NCI-H187 treated with DMSO at 0.1 percent for 48 hours (cell line): Measurements from ENCODE around the gene TACR2.

Source experiments
- DNase-seq: peaks from one replicate; lab custom pipeline; 2025; lab: John Stamatoyannopoulos, UW

Gene TACR2

GRCh38 chr10:69419096-69419743 is 2.5 kb upstream of the TACR2 start:
- no peak for DNase-seq

- DNase-seq = no peak
These were observed 1.5 kb upstream of the TACR2 start for GRCh38 chr10:69418052-69418752.

DNA sequence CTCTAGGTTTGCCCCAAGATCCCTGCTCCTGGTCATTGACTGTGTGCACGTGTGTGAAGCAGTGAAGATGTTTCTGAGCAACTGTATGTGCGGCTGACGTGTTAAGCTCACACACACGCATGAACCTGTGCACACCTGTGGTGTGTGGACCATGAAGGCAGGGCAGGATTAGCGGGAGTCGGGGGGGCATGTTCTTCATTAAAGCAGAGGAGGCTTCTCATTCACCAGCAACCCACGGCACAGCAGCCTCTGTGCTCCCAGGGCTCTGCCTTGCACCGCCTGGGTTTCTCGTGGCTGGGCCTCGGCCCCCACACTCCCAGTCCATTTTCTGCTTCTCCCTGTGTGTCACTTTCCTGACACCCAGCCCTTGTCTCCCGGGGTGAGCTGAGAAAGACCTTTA is 824 bp upstream of the TACR2 start:
- no peak for DNase-seq

DNA sequence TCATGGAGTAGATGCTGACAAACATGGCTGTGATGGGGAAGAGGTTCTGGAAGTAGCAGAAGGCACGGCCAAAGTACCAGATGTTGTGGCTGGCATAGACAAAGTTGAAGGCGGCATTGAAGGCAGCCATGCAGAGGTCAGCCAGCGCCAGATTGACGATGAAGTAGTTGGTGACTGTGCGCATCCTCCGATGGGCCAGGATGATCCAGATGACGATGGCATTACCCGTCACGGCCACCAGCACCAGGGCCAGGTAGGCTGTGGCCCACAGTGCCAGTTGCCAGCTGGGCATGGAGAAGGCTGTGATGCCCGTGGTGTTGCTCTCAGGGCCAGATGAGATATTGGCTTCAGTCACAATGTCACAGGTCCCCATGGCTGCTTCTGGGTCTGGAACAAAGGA is 767 bp downstream of the TACR2 start:
- no peak for DNase-seq

DNA sequence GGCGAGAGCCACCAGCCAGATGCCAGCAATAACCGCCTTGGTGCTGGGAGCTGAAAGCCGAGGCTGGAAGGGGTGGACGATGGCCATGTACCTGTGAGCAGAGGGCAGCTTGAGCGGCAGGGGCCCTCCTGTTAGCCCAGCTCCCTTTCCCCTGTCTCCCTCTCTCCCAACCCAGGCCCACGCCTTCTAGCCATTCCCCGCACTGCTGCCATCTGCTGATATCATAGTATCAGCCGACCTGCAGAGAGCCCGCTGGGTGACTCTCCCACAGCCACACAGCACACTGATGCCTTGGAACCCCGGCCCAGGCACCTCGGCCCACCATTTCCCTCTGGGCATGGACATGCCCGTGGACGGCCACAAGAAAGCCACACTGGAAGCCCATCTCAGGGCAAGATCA is 1.7 kb downstream of the TACR2 start:
- no peak for DNase-seq

GRCh38 chr10:69414036-69415018 is 2.4 kb downstream of the TACR2 start:
- no peak for DNase-seq

DNA sequence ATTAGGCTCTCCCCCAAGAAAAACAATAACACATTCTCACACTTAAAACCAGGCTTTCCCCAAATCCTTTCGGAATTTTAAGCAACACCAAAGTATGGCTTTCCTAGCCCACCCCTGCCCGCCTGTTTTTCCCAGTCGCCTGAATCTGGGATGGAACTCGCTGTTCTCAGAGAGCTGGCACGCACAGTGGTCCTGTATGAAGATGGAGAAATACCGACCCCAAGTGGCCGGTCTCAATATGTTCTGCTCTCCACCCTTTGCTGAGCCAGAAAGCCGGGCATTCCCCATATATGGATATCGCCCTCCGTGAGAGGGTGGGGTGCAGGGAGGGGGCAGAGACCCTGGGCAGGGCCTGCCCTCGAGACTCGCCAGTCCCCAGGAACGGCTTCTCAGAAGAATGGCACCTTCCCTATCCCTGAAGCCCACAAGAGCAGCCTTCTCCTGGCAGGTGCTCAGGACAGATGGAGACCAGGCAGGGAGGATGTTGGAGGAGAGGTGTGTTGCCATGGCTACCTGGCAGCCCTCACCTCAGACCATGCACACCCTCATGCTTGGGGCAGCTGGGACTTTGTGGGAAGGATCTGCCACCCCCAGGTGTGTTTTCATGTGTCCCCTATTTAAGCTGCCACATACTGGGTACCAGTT is 3.4 kb downstream of the TACR2 start:
- DNase-seq = no peak

DNA sequence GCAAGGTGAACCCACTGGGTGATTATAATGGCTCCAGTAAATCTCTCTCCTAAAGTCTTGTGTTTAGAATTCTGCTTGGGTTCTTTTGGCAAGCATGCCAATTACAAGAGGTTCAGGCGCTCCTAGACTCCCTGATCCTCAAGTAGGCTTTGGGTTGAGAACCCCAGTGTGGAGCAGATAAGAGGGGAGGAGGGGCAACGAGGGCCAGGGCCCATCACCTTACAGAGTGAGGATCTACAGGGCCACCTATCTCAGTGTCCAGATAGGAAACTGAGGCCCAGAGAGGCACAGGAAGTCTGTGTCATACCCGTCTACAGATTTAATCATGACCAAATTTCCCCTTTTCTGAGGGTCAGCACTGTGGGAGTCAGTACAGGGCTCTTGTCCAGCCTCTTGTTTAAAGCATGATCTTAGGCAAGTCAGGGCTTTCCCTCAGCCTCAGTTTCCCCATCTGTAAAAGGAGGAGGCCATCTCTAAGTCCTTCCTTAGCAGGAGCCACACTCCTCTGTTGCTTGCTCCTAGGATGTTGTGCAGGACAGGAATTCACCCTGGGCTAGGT is 4.4 kb downstream of the TACR2 start:
- DNase-seq = no peak

DNA sequence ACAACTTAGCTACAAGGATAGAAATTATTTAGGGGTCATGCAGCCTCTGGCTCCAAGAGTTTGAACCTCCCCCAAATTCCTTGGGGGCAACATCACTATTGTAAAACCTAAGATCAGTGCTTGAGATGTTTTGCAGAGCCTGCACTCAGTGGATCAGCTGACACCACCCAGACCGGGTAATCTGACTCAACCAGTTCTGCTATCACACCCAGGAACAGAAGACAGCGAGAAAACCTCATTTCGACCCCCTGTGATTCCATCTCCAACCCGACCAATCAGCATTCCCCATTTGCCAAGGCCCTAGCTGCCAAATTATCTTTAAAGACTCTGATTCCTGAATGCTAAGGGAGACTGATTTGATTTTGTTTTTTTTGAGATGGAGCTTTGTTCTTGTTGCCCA is 5.2 kb downstream of the TACR2 start:
- DNase-seq = no peak

- DNase-seq = no peak
These were observed 6.2 kb downstream of the TACR2 start for GRCh38 chr10:69410487-69410886.

DNA sequence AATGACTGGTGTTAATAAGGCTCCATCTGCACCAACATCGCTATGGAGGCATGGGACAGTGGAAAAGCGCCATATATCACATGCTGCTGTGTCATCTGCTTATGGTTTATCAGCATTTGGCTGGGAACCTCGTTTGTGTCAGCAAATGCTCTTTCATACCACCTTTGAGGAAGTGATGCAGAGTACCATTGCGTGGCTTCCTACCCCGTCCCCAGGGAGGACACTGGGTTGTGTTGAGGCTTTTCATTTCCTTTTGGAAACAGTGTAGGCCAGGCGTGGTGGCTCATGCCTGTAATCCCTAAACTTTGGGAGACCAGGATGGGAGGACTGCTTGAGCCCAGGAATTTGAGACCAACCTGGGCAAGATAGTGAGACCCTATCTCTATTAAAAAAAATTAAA is 6.8 kb downstream of the TACR2 start:
- DNase-seq = no peak

- DNase-seq = no peak
These were observed 7.6 kb downstream of the TACR2 start for GRCh38 chr10:69409176-69409495.

DNA sequence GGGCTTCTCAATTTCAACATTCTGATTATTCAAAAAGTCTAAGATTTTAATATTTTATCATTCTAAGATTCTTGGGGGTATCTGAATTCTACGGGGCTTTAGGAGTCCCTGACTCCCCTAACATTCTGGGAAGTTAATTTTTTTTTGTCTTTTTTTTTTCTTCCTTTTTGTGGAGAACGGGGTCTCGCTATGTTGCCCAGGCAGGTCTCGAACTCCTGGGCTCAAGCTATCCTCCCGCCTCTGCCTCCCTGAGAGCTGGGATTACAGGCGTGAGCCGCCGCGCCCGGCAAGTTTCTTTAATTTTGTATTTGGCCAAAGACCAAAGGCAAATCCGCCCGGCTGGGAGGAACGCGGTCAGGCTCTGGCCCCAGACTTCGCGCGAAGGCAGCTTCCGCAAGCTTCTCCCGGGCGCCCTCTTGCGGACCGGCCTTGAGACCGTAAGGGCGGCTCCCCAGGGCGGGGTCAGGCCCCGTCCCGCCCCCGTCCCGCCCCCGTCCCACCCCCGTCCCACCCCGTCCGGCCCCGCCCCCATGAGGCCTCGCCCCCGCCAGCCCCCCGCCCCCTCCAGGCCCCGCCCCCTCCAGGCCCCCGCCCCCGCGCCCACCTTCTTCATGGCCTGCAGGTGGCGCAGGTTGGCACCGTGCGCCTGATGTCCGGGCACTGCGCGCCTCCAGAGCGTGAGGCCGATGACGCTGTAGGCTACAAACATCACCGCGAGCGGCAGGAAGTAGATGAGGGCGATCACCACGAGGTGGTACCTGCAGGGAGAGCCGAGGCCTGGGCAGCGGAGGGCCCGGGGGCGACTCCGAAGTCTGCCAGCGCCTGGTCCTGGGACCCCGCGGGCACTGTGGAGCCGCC is 8.2 kb downstream of the TACR2 start:
- peak; percentile 1 for DNase-seq

DNA sequence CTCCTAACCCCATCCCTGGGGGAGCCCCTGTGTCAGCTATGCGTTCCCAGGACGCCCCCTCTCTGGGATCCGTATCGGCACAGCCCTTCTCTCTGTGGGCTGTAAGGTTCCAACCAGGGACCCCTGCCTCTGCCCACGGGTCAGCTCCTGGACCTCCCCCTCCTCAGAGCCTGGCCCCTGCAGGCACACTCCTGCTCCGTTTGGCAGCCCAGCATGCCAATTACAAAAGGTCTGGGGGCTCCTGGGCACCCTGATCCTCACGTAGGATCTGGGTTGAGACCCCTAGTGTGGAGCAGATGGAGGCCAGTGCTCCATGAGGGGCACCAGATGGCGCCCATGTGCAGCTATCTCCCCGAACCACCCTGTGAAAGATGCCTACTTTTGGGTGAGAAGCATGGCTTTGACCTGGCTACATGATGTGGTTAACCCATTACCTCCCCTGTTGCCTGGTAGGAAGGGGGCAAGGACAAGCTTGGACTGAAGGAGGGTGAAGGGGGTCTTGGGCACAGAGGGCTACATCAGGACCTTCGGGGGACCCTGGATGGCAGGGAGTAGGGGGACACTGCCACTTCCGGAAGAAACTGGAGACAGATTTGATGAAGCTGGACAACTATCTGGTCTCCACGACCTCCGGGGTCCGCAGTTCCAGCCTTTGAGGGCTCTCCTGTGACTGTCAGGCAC is 9.0 kb downstream of the TACR2 start:
- no peak for DNase-seq

- no peak for DNase-seq
These were observed 9.7 kb downstream of the TACR2 start for GRCh38 chr10:69406816-69407580.

DNA sequence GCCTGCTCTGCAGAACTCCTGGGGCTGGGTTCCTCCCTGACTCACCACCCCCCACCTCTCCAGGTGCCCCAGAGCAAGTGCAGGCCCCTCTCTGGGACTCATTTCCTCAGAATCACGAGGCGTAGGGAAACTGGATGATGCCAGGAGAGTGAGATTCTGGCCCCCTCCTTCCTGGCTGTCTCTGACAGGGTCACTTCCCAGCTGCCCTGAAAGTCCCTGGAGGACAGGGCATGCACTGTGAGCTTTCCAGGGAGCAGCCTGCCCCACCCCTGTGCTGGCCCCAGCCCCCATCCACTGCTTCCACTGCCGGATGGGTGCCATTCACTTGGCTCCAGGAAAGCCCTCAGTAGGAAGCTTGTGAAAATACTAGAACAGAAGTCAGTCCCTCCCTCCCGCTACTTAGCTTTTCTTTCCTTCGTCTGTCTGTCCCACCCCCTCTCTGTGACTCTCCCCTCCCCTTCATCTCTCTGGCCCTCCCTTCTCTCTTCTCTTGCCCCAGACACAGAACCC is 10.4 kb downstream of the TACR2 start:
- no peak for DNase-seq

GRCh38 chr10:69405221-69405620 is 11.5 kb downstream of the TACR2 start:
- no peak for DNase-seq

- DNase-seq = no peak
These were observed 11.9 kb downstream of the TACR2 start for GRCh38 chr10:69404786-69405185.

DNA sequence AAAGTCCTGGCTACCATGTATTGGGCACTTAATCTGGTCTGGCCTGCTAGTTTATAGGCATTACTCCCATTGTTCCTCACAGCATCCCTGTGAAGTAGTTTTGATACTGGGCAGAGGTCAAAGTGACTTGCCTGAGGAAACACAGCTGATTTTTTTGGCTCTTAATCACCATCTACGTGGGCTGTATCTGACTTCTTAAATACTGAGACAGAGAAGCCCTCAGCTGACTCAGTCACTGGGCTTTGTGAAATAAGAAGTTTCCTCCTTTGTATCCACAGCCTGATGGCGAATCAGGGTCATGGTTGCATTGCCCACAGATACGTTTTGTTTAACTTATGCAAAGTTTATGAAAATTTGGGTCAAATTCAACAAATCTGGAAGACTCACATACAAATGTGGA is 13.2 kb downstream of the TACR2 start:
- no peak for DNase-seq

GRCh38 chr10:69403066-69403465 is 13.7 kb downstream of the TACR2 start:
- no peak for DNase-seq
